Astrocyte (in vitro differentiated cells and primary cell): ENCODE results near the gene RRBP1.
A peak's percentile ranks its signal among the peaks of the same experiment; 100 is the strongest.

Source experiments
- CTCF ChIP-seq: IDR thresholded peaks from 2 replicates; pipeline ENCODE4 v1.5.1; 2011; ENCODE audit warnings: low read depth, mild to moderate bottlenecking, inconsistent platforms, low read length, moderate library complexity; ENCODE audit not compliant: insufficient read depth
- EZH2 ChIP-seq: IDR thresholded peaks from 2 replicates; pipeline ENCODE4 v1.6.1; 2012; ENCODE audit warnings: mild to moderate bottlenecking, low read length, inconsistent platforms; ENCODE audit not compliant: insufficient read depth

- peak; percentile 15 for TF ChIP-seq CTCF
- no peak for TF ChIP-seq EZH2
Measured at GRCh38 chr20:17680836-17681725, 961 bp downstream of the RRBP1 start.
